HUES48 (cell line): ENCODE results near the gene DDX5.

Source experiments
- H3K27ac ChIP-seq: one replicate; pipeline ENCODE4 v1.7.0; 2013; ENCODE audit warnings: low read depth, low read length, inconsistent platforms
- H3K27me3 ChIP-seq: 2 replicates; pipeline ENCODE4 v1.6.1; 2013; ENCODE audit warnings: mild to moderate bottlenecking, low read length; ENCODE audit not compliant: control insufficient read depth, insufficient read depth
- H3K36me3 ChIP-seq: 2 replicates; pipeline ENCODE4 v1.6.1; 2013; ENCODE audit warnings: low read length; ENCODE audit not compliant: control insufficient read depth, insufficient read depth
- H3K4me1 ChIP-seq: 2 replicates; pipeline ENCODE4 v1.6.1; 2013; ENCODE audit warnings: mild to moderate bottlenecking, low read length; ENCODE audit not compliant: control insufficient read depth, insufficient read depth
- H3K4me3 ChIP-seq: 2 replicates; pipeline ENCODE4 v1.5.1; 2013; ENCODE audit warnings: mild to moderate bottlenecking, low read depth, low read length
- H3K9ac ChIP-seq: 2 replicates; pipeline ENCODE4 v1.6.1; 2013; ENCODE audit warnings: mild to moderate bottlenecking, low read depth, low read length, moderate library complexity
- H3K9me3 ChIP-seq: 2 replicates; pipeline ENCODE4 v1.6.1; 2013; ENCODE audit warnings: low read length; ENCODE audit not compliant: control insufficient read depth, insufficient read depth

The DDX5 gene

GRCh38 chr17:64508683-64509082 is 2.6 kb upstream of the DDX5 start:
- Histone ChIP-seq H3K4me1 (peaks cover 14% of the 10 kb centered on the region; the same call in 1 of the 2 replicates), H3K27me3 (no peaks in the 10 kb centered on the region), H3K9ac (no peak overlapping the region), H3K4me3 (peak overlapping the region; percentile 90), H3K9me3 (no peaks in the 10 kb centered on the region), H3K27ac (no peak overlapping the region), H3K36me3 (peaks cover 66% of the 10 kb centered on the region)

- peaks cover 16% of the 10 kb centered on the region; the same call in 1 of the 2 replicates for H3K4me1 ChIP-seq
- no peaks in the 10 kb centered on the region for H3K27me3 ChIP-seq
- peaks cover 66% of the 10 kb centered on the region for H3K36me3 ChIP-seq
Measured at GRCh38 chr17:64507413-64507782, 1.3 kb upstream of the DDX5 start.

DNA sequence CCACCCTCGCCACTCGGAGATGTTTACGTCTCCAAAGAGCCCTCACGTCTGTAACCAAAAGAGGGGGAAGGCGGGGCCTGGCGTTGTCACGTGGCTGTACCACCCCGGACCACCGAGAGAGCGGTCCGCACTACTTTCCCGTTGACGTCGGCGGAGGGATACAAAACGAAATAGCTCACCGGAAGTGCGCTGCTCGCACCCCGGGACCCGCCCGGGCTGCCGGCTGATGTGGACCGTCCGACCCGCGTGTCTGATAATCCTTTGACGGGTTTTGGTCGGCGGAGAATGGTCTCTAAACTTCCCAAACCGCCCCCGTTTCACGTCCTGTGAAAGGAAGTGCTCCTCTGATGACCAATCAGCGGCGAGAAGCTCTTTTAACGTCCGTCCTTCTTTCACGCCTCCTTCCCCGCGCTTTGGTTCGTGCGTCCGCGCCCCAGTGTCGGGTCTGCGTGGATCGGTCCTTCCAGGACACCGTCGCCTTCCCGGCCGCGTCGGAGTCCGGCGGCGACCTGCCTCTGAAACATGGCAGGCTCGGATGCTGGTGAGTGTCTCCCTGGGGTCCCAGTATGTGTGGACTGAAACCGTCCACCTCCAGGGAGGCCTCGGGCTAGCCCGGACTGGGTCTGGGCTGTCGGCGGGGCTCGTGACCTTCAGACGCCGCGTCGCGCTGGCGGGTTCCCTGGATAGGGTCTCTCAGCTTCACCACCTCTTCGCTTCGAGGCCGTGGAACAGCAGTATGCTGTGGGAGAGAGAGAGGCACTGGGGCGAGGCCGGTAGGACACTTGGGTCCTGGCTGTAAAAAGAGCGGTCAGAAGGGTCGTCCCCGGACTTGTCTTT is 705 bp upstream of the DDX5 start, which contains the start of gene CEP95:
Gene CEP95 (plus strand): TSS at position 402 of the 837 bp plus-strand sequence. CDS start 121 bp downstream, at position 523.
- Histone ChIP-seq H3K4me1 (peaks cover 16% of the 10 kb centered on the region; the same call in 1 of the 2 replicates), H3K36me3 (peaks cover 66% of the 10 kb centered on the region)

More at GRCh38 chr17:64507413-64507782, 1.3 kb upstream of the DDX5 start:
- peak overlapping the region; percentile 90 for H3K4me3 ChIP-seq
- H3K9me3 ChIP-seq = no peaks in the 10 kb centered on the region
- H3K9ac ChIP-seq = peak overlapping the region; percentile 100
- peak overlapping the region; percentile 98 for H3K27ac ChIP-seq

GRCh38 chr17:64505340-64506200 is 519 bp downstream of the DDX5 start:
- Histone ChIP-seq H3K4me1 (peaks cover 21% of the 10 kb centered on the region; the same call in 1 of the 2 replicates), H3K36me3 (peaks cover 68% of the 10 kb centered on the region)

More for the DNA sequence above, 705 bp upstream of the DDX5 start, which contains the start of gene CEP95:
- peak within 1 kb of the TSS; percentile 98 for H3K27ac ChIP-seq
- H3K9ac ChIP-seq = peak within 1 kb of the TSS; percentile 100
- no peaks in the 10 kb centered on the region for H3K27me3 ChIP-seq
- no peaks in the 10 kb centered on the region for H3K9me3 ChIP-seq
- peak within 1 kb of the TSS; percentile 90 for H3K4me3 ChIP-seq

GRCh38 chr17:64504769-64505339 is 1.2 kb downstream of the DDX5 start:
- H3K36me3 ChIP-seq = peaks cover 68% of the 10 kb centered on the region

More at GRCh38 chr17:64505340-64506200, 519 bp downstream of the DDX5 start:
- H3K27me3 ChIP-seq = no peaks in the 10 kb centered on the region
- no peaks in the 10 kb centered on the region for H3K9me3 ChIP-seq
- peak overlapping the region; percentile 100 for H3K9ac ChIP-seq
- peak overlapping the region; percentile 90 for H3K4me3 ChIP-seq
- peak overlapping the region; percentile 98 for H3K27ac ChIP-seq

DNA sequence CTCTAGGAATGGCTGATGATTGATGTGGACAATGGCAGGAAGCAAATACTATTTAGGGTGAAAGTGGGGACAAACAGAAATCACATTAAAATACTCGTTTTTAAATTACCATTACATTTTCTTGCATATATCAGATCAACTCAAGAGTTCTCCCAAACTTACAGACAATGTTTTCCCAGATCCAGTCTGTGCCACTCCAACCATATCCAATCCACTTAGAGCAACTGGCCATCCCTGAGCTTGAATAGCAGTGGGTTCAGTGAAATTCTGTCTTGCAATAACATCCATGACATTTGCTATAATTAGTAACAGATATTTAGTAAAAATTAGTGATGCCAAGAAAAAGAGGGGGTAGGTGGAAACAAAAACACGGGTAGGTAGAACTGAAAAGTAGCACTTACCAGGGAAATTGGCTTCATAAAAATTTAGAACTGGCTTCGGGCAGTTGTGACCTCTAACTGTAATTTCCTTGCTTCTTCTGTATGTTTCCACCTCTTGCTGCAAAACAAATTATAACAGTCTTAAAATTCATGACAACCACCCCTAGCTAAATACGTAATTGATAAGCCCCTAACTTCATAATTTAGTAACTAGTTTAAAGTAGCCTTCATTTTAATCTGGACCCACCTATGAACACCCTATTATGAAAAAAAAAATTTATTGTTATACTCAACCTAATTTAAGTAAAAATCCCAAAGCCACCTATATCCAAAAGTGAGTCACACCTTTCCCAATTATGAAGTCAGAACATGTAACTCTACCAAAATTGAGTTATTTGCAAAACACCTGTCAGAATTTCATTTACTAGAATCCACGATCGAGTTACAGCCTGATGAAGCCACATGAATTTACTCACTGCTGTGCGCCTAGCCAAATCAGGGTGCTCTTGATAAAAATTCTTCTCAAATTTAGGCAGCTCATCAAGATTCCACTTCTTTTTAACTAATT is 2.0 kb downstream of the DDX5 start:
- H3K27me3 ChIP-seq = no peaks in the 10 kb centered on the region
- peak overlapping the region; percentile 38 for H3K27ac ChIP-seq
- no peaks in the 10 kb centered on the region for H3K9me3 ChIP-seq
- H3K4me1 ChIP-seq = peaks cover 17% of the 10 kb centered on the region; the same call in 1 of the 2 replicates
- peak overlapping the region; percentile 100 for H3K9ac ChIP-seq
- peak overlapping the region; percentile 90 for H3K4me3 ChIP-seq
- H3K36me3 ChIP-seq = peaks cover 68% of the 10 kb centered on the region

More at GRCh38 chr17:64504769-64505339, 1.2 kb downstream of the DDX5 start:
- Histone ChIP-seq H3K27ac (peak overlapping the region; percentile 98), H3K4me3 (peak overlapping the region; percentile 90), H3K9me3 (no peaks in the 10 kb centered on the region), H3K27me3 (no peaks in the 10 kb centered on the region), H3K4me1 (peaks cover 17% of the 10 kb centered on the region; the same call in 1 of the 2 replicates), H3K9ac (peak overlapping the region; percentile 100)

DNA sequence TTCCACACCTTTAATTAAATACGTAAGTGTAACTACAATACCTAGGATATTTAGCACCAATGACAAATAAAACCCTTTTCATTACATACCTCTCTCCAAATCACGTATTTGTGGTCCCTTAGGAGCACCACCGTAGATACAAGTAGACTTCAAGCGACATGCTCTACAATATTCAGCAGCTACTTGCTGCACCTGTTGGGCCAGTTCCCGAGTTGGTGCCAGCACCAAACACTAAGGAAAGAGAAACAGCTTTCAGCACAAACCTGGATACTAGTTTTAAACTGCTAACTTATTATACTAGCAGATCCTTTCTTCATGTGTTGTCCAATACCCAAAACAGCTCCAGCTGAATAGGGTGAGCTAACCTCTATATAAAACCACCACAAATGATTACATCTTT is 2.7 kb downstream of the DDX5 start:
- no peaks in the 10 kb centered on the region for H3K27me3 ChIP-seq
- H3K27ac ChIP-seq = peak overlapping the region; percentile 2
- no peak overlapping the region for H3K4me3 ChIP-seq
- peaks cover 15% of the 10 kb centered on the region; the same call in 1 of the 2 replicates for H3K4me1 ChIP-seq
- H3K9me3 ChIP-seq = no peaks in the 10 kb centered on the region
- peaks cover 69% of the 10 kb centered on the region for H3K36me3 ChIP-seq
- H3K9ac ChIP-seq = no peak overlapping the region

GRCh38 chr17:64502809-64503208 is 3.3 kb downstream of the DDX5 start:
- Histone ChIP-seq H3K4me1 (peaks cover 12% of the 10 kb centered on the region; the same call in 1 of the 2 replicates), H3K9me3 (no peaks in the 10 kb centered on the region), H3K9ac (no peak overlapping the region), H3K27me3 (no peaks in the 10 kb centered on the region), H3K4me3 (no peak overlapping the region), H3K36me3 (peaks cover 73% of the 10 kb centered on the region), H3K27ac (peak overlapping the region; percentile 2)

DNA sequence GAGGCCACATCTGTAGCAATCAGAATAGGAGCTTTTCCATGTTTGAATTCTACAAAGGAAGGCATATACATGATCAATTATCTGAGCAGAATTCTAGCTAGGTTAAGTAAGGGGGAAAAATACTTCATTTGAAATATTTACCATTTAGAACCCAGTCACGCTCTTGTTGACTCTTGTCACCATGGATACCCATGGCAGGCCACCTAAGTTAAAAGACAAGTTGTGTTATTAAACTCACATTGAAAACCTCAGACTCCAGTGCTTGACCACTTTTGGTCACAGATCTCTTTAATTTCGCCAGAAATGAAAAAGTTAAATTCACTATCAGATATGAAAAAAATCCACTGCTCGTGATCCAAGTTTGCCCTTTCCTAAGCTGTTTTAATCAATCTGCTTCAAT is 4.1 kb downstream of the DDX5 start:
- H3K27me3 ChIP-seq = no peaks in the 10 kb centered on the region
- peaks cover 75% of the 10 kb centered on the region for H3K36me3 ChIP-seq
- peak overlapping the region; percentile 32 for H3K27ac ChIP-seq
- H3K9ac ChIP-seq = no peak overlapping the region
- H3K4me1 ChIP-seq = peaks cover 12% of the 10 kb centered on the region; the same call in 1 of the 2 replicates
- H3K9me3 ChIP-seq = no peaks in the 10 kb centered on the region
- H3K4me3 ChIP-seq = no peak overlapping the region
